GM10248 (cell line): Measurements from ENCODE around the gene HDAC4.
"Not testable (repeated sequence)": the region's sequence is repeated elsewhere in the genome, so short reads cannot be mapped to it uniquely, and the experiment has no call there.

ENCODE experiments used
- CTCF ChIA-PET: fragments of 300-600 bp; sonication (Branson Sonifier 250); formaldehyde crosslinking; extraction: SDS; loops from one replicate; lab custom pipeline; 2021; ENCODE audit warnings: antibody characterized with exemption; lab: Yijun Ruan, JAX
- POLR2A ChIA-PET: fragments of 350-650 bp; sonication (Branson Sonifier 250); formaldehyde crosslinking; extraction: SDS; loops from one replicate; lab custom pipeline; 2020; ENCODE audit warnings: antibody characterized with exemption; lab: Yijun Ruan, JAX
- DNase-seq: peaks from one replicate; pipeline ENCODE4 v3.0.0; 2012; ENCODE audit errors: extremely low spot score
- CTCF ChIP-seq: IDR thresholded peaks from 2 replicates; pipeline ENCODE4 v1.5.1; 2012; ENCODE audit warnings: mild to moderate bottlenecking, low read depth; ENCODE audit errors: extremely low read depth, missing control alignments, control extremely low read depth

Gene HDAC4

GRCh38 chr2:239040152-239040761 is 360.6 kb downstream of the HDAC4 start:
- TF ChIP-seq CTCF: no peak
- DNase-seq: no peak
- ChIA-PET POLR2A (no interaction called here), CTCF (no interaction called here)

- TF ChIP-seq CTCF: no peak
- no peak for DNase-seq
- POLR2A ChIA-PET: no interaction called here
- CTCF ChIA-PET: no interaction called here
These were observed 361.4 kb downstream of the HDAC4 start for GRCh38 chr2:239039479-239039861.

GRCh38 chr2:239038773-239039478 is 361.9 kb downstream of the HDAC4 start:
- POLR2A ChIA-PET: no interaction called here
- TF ChIP-seq CTCF: no peak
- CTCF ChIA-PET: no interaction called here
- DNase-seq: no peak

GRCh38 chr2:239038284-239038683 is 362.5 kb downstream of the HDAC4 start:
- DNase-seq, POLR2A ChIA-PET, CTCF ChIA-PET: not testable (repeated sequence)

- CTCF ChIA-PET: no interaction called here
- TF ChIP-seq CTCF: no peak
- DNase-seq: no peak
- POLR2A ChIA-PET: no interaction called here
These were observed 363.3 kb downstream of the HDAC4 start for GRCh38 chr2:239037559-239037910.

GRCh38 chr2:239036819-239037558 is 363.8 kb downstream of the HDAC4 start:
- ChIA-PET POLR2A (no interaction called here), CTCF (interaction anchor here (1.1 kb wide), 1 partner anchor 1105 kb away, joined by 3 read pairs; no protein-coding TSS in a partner anchor)
- DNase-seq: no peak
- no peak for TF ChIP-seq CTCF
